GM23248 (cell line): Measurements from ENCODE around the gene NRG3.

ENCODE experiments used
- EZH2 ChIP-seq: fragments of 200-600 bp; sonication (generic); IDR thresholded peaks from 2 replicates; pipeline ENCODE4 v1.6.1; 2018; ENCODE audit warnings: antibody characterized with exemption, mild to moderate bottlenecking; ENCODE audit not compliant: insufficient read depth, poor library complexity, severe bottlenecking
- EZH2phosphoT487 ChIP-seq: fragments of 200-600 bp; sonication (generic); IDR thresholded peaks from 2 replicates; pipeline ENCODE4 v1.6.1; 2018; ENCODE audit warnings: antibody characterized with exemption, moderate library complexity, mild to moderate bottlenecking, low read depth; ENCODE audit not compliant: insufficient read depth

- TF ChIP-seq EZH2 (no peak), EZH2phosphoT487 (no peak)
Measured at GRCh38 chr10:81877596-81877995, 2.6 kb downstream of the NRG3 start.
